ENCODE results near the gene SNX6.
A peak's percentile ranks its signal among the peaks of the same experiment; 100 is the strongest.
"Not testable (repeated sequence)": the region's sequence is repeated elsewhere in the genome, so short reads cannot be mapped to it uniquely, and the experiment has no call there.

The SNX6 gene

DNA sequence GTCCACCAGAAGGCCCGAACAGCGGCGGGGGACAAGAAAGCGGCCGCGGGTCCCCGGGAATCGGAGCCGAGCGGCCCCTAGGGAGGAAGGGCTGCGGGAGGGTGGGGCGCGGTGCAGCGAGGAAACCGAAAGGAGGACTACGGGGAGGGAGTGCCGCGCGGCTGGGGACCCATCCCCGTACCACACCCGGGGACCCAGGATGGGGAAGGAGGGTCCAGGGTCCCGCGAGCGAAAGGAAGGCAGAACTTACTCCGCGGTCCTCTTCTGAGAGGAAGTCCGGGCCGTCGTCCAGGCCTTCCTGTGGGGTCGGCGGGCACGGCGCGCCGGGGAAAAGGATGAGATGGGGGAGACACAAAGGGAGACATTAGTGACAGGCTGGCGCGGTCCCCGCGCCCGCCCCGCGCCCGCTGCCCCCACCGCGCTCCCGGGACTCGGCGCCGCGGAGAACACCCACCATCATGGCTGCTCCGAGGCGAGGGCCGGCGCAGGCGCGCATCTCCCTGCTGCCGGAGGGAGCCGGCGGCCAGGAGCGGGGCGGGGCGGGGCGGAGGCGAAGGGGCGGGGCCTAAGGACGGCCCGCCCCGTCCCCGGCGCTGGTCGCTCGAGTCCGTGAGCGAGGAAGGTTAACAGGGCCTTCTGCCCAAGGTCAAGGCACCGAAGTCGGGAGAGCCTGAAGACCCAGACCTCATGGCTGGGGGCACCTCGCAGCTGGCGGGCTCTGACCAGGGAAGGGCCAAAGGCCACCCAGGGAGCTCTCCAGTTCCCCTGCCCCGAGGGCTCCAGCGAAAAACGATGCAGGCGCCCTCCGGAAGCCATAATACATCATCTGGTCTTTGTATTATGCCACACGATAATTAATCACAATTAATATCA is at the start of gene SNX6:
Gene SNX6 (minus strand): TSS at position 492 of the 873 bp plus-strand sequence. CDS start 32 bp downstream, at position 460.
- DNase-seq, result peak; percentile 69 to 80

DNA sequence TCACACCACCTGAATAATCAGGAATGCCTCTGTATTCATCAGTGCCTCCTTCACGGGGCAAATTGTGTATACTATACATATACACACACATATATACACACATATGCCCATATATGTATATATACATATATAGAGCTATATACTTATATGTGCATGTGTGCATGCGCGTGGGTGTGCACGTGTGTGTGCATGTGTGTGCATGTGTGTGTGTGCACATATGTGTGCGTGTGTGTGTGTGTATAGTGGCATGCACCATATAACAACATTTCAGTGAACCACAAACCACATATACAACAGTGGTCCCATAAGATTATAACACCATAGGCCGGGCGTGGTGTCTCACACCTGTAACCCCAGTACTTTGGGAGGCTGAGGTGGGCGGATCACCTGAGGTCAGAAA is 48.8 kb upstream of the SNX6 start:
- DNase-seq, result no peak

DNA sequence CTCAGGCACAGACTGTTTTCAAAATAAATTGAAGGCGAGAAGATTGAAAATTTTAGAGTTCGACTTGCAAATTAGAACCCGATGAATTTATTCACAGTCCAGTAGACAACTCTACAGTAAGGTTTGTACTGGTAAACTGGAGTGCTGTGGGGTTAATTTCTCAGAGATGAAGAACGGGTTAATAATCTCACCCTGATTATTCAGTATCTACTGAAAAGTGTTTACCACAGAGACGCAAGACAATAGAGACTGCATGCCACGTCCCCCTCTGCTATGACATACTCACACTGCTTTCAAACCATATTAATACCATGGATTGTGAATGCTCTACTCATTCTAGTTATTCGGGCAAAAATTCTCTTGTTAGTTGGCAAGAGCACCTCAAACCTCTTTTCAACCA is 48.4 kb upstream of the SNX6 start:
- no peak for DNase-seq

DNA sequence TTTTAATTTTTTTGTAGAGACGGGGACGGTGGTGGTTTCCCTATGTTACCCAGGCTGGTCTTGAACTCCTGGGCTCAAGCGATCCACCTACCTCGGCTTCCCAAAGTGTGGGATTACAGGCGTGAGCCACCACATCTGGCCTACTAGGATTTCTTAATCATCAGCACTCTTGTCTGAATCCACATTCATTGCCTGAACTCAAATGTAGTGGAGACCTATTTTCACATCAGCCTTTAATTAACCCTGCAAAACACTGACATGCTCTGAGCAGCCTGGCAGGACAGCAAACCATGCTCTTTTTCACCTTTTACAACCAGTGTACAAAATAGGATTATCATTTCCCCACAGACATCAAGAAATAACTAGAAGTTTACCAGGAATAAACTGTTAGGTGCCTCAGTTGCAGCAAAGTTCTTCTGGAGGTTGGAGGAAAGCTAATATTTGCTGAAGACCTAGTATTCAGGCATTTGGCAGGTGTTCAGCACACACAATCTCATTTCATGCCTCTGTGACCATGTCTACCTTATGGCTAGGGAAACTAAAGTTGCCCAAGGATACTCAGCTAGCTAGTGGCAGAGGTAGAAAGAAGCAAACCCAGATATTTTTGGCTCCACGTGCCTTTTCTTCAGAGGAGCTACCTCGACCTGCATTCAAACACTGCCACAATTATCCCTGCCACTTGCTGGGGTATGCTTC is 46.7 kb upstream of the SNX6 start:
- DNase-seq, result no peak

DNA sequence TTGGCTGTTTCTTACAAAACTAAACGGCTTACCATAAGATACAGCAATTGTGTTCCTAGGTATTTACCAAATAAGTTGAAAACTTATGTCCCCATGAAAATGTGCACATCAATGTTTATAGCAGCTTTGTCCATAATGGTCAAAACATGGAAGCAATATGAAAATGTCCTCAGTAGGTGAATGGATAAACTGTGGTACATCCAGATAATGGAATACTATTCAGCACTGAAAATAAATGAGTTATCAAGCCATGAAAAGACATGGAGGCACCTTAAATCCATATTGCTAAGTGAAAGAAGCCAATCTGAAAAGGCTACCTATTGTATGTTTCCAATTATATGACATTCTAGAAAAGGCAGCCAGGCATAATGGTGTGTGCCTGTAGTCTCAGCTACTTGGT is 43.8 kb upstream of the SNX6 start:
- no peak for DNase-seq

DNA sequence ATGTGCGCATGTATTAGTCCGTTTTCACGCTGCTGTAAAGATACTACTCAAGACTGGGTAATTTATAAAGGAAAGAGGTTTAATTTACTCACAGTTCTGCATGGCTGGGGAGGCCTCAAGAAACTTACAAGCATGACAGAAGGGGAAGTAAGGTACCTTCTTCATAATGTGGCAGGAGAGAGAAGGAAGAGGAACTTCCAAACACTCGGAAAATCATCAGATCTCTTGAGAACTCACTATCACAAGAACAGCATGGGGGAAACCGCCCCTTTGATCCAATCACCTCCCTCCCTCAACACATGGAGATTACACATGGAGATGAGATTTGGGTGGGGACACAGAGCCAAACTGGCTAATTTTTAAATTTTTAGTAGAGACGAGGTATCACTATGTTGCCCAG is 41.8 kb upstream of the SNX6 start:
- no peak for DNase-seq

DNA sequence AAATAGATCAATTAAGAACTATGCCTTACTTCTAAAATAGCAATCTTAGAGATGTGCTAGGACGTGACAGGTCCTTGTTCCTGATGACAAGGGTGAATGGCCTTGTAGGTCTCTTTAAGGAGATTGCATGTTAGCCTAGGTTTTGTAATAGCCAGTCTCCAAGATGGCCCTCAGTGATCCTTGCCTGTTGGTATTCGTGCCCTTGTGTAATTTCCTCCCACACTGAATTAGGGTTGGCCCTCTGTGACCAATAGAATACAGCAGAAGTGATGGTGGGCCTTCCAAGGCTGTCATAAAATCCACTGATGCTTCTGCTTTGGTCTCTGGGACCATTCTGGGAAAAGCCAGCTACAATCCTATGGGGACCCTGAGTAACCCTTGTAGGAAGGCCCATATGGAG is 38.2 kb upstream of the SNX6 start:
- DNase-seq, result no peak

DNA sequence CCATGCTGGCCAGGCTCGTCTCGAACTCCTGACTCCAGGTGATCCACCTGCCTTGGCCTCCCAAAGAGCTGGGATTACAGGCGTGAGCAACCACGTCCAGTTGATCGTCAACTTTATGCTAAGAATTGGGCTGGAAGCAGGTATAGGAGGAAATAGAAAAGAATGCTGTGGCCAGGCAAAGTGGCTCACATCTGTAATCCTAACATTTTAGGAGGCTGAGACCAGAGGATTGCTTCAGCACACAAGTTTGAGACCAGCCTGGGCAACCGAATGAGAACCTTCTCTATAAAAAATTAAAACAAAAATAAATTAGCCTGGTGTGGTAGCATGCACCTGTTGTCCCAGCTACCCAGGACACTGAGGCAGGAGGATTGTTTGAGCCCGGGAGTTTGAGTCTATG is 37.1 kb upstream of the SNX6 start:
- no peak for DNase-seq

DNA sequence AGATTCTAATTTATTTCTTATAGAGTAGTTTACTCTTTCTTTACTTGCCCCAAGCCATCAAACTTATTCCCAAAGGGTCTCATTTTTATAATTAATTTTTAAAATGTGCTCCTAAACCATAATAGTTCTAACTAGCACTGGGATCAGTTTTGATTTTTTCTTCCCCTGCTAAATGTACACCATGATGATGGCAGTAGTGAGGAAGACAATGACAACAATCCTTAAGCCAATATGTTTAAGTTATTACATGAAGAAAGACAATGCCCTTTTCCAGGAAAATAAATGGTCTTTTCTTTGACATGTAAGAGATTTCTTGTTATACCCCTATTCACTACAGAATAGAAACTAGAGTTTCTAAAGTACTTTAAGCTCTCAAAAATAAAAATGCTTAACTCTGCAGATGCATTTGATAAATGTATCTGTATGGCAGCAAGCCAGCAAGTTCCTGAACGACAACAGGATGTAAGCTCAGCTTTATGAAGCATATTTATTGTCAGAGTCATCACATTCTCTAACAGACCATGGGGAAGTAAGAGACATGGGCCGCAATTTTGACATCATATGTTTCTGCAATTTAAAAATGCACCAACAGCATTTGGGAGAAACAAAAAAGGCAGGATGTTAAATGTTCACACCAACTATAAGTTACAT is 36.0 kb upstream of the SNX6 start:
- peak in 1 of 2 donors; percentile 1 for DNase-seq

DNA sequence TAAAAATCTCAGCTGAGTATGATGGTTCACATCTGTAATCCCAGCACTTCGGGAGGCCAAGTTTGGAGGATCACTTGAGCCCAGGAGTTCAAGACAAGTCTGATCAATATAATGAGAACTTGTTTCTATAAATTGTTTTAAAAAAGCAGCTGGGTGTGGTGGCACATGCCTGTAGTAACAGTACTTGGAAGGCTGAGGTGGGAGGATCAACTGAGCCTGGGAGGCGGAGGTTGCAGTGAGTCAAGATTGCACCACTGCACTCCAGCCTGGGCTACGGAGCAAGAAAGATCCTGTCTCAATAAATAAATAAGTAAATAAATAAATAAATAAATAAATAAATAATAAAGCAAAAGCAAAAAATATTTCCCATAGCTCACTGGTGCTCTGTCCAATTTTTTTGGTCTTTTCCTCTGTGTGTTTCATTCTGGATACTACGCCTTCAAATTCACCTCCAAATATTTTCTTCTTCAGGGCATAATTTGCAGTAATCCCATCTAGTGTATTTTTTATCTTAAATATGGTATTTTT is 32.7 kb upstream of the SNX6 start:
- DNase-seq, result no peak

DNA sequence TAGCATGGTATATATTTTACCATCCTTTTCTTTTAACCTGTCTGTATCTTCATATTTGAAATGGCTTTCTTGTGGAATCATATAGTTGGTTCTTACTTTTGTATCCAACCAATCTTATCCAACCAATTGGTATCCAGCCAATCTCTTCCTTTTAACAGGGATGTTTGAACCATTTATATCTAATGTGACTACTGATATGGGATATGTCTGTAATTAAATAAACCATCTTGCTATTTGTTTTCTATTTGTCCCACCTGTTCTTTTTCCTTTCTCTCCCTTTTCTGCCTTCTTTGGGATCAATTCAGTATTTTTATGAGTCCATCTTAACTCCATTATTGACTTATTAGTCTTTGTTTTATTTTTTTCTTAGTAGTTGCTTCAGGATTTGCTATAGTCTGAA is 30.8 kb upstream of the SNX6 start:
- DNase-seq, result no peak

DNA sequence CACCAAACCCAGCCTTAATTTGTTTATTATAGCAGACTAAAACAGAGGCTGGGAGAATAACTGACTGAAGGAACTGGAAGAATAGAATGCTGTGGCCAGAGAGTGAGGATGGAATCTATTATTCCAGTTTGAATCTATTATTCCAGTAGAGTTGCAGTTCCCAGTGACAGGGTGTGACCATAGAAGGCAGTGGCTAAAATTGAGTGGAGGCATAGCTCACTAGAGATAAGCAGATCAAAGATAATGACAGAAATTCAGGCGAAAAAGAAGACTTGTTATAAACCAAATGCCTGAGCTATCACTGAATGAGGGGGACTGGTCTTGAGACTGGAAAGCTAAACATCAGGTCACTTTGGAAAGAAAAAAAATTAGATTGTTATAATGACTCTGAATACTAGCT is 26.0 kb upstream of the SNX6 start:
- DNase-seq, result no peak

DNA sequence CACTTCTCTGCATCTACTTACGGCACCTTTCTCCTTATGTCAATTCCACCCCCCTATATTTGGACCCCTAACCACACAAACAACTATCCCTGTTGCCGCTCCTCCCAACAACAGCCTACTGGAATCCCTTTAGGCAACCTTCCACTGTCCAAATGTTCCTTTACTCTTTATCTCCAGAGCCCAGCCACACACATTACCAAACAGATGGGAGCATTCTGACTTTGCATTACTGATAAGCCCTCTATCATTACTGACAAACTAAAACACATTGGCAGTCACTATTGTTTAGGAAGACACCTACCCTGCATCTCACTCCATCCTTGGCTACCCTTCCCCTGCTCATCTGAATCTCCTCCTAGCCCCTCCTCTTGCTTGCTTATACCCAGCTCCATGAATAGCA is 23.1 kb upstream of the SNX6 start:
- not testable (repeated sequence) for DNase-seq

DNA sequence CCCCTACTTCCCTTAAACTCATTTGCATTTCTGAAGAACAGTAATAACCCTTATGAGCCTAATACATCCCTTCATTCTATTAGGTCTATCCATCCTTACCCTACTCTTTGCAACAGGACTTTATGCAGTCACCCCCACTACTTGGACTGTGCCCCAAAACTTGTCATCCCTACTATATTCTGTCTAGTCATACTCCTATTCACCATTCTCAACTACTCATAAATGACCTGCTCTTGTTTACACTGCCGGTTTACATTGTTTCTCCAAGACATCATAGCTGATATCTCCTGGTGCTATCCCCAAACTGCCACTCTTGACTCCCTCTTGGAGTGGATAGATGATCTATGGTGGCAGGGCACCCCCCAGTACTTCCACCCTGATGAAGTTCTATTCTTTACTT is 22.4 kb upstream of the SNX6 start:
- DNase-seq, result not testable (repeated sequence)

DNA sequence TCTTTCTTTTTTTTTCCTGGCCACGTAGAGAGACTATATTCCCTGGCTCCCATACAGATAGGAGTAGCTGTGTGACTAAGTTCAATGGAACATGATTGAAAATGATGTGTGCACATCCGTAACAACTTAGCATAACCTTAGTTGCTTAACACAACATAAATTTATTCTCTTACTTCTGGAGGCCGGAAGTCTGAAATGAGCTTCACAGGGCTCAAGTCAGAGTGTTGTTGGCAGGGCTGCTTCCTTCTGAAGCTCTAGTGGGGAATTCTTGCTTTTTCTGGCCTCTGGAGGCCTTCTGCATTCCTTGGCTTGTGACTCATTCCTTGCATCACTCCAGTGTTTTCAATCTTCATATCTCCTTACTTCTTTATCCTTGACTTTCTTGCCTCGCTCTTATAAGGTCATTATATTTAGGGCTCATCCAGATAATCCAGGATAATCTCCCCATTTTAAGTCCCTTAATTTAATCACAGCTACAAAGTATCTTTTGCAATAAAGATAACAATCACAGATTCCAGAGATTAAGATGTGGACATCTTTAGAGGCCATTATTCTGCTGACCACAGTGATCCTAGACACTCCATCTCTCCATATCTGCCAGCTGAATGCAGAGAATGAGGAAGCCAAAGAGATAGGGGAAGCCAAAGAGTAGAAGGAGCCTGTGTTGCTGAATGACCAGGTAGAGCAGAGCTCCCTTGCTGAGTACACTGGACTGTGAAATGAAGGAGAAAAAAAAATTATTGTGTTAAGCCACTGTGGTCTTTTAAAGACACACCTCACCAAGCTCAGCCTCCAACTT is 21.0 kb upstream of the SNX6 start:
- no peak for DNase-seq

DNA sequence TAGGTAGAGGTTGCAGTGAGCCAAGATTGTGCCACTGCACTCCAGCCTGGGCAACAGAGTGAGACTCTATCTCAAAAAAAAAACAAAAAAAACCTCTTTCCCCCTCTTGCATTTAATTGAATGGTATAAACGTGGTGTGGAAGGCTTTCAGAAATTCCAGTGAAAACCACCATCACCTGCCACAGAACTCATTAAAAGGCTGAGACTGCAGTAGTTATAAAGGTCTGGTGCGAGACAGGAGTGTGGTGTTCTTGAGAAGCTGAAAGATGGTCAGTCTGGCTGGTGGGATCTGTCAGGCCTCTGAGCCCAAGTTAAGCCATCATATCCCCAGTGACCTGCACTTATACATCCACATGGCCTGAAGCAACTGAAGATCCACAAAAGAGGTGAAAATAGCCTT is 20.1 kb upstream of the SNX6 start:
- DNase-seq, result not testable (repeated sequence)

DNA sequence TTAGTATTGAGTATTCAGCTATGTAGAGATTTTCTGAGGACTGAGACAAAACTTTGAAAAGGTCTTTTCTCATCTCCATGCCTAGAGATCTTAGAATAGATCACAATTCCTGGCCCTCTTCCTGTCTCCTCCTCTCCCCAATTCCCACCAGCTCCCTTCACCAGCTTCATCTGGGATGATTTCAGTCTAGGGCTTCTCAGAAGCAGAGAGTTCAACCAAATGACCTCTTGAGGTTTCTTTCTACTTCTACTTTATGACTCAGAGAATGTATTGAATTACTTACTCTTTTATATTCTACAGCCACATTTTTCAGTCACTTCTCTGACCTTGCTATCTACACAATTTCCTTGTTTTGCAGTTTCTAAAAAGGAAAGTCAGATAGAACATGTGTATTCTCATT is 19.4 kb upstream of the SNX6 start:
- no peak for DNase-seq

DNA sequence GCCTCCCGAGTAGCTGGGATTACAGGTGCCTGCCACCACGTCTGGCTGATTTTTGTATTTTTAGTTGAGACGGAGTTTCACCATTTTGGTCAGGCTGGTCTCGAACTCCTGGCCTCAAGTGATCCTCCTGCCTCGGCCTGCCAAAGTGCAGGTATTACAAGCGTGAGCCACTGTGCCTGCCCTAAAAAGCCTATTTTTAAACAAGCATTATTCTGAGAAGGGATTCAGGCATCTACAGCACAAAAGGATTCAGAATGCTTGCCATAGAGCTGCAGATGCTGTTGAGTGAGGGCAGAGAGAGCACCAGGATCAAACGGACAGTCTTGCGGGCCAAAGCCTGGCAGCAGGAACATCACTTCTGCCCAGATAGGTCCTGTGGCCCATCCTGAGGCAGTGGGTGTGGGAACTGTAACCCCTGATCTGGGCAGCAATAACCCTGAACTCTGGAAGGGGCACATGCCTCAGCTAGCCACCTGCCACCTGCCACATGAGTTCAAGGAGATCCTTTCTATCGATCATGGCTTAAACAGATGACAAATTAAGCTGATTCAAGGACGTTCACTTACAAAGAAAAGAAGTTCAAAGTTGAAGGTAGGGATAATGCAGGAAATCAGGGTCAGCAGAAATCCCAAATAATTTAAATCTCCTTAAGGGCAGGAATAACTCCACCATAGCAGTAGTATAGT is 16.8 kb upstream of the SNX6 start:
- no peak for DNase-seq

DNA sequence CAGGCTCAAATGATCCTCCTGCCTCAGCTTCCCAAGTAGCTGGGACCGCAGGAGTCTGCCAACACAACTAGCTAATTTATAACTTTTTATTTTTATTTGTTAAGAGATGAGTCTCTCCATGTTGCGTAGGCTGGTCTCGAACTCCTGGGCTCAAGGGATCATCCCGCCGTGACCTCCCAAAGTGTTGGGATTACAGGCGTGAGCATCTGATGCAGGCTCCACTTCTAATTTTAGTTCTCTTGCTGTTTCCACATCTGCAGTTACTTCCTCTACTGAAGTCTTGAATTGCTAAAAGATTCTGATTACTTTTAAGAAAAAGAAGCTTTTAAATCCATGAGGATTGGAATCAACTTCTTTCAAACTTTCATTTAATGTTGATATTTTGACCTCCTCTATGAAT is 13.4 kb upstream of the SNX6 start:
- no peak for DNase-seq

DNA sequence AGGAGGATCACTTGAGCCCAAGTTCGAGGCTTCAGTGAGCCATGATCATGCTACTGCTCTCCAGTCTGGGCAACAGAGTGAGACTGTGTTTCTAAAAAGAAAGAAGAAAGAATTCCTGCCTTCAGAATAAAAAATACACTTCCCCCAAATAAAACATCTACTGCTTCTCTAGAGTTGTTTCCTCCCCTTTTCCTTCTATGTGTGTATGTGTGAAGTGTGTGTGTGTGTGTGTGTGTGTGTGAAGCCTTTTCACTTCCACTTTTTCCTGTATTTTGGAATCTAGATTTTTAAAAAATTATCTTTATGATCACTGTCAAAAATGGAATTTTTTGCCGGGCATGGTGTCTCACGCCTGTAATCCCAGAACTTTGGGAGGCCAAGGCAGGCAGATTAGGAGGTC is 12.6 kb upstream of the SNX6 start:
- no peak for DNase-seq

DNA sequence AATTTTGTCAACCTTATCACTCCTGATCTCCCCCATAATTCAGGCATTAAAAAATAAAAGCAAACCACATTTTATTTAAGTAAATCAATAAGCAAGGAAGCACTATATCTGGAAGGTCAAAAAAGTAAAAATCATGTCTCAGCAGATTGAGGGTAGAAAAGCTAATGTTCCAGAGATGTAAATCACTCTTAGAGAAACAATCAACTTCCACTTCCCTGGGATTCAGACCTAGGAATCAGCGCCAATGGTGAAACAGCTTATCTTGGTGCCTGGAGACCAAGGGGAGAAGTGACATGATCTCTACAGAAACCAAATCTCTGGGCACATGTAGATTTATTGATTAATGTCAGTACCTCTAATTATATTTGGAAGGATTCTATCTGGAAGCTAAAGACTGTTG is 10.9 kb upstream of the SNX6 start:
- no peak for DNase-seq

DNA sequence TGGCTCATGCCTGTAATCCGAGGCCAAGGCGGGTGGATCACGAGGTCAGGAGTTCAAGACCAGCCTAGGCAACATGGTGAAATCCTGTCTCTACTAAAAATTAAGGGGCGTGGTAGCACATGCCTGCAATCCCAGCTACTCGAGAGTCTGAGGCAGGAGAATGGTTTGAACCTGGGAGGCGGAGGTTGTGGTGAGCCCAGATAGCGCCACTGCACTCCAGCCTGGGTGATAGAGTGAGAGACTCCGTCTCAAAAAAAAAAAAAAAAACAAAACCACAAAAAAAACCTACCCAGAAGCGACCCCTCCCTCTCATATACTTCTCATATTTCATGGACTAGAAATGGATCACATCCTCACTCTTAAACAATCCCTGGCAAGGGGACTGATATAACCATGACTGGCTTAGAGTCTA is 4.4 kb upstream of the SNX6 start:
- DNase-seq, result not testable (repeated sequence)
